Psoas muscle (tissue), 8 donors: ENCODE measurements around the gene KBTBD4. TPM values are rescaled to one million over a fixed set of nuclear protein-coding genes. Genes with fewer than 3 reads are reported as not detected.

Experiments used
- ATAC-seq, 4 donors: fragments of 200-7000 bp; cut with Tn5 transposase; one replicate each; pipeline ENCODE4 v1.9.1; 2020; ENCODE audit warnings: moderate library complexity in 3 of 4, mild to moderate bottlenecking in 2 of 4
- DNase-seq, 2 donors: peaks; one replicate each; pipeline ENCODE4 v3.0.0-alpha.2; 2020
- H3K27ac ChIP-seq: fragments of 200-600 bp; one replicate; pipeline ENCODE4 v1.8.0; 2022
- H3K27me3 ChIP-seq, 3 donors: fragments of 200-600 bp in 1 of 3; one replicate each; pipeline versions ENCODE4 v1.6.1 to v1.8.0; 2013 to 2022; ENCODE audit warnings: low read length in 2 of 3, mild to moderate bottlenecking in 2 of 3, moderate library complexity in 1 of 3; ENCODE audit not compliant: insufficient read depth in 3 of 3
- H3K36me3 ChIP-seq, 2 donors: fragments of 200-600 bp in 1 of 2; one replicate each; pipeline versions ENCODE4 v1.6.1 to v1.8.0; 2013 to 2022; ENCODE audit warnings: low read depth in 1 of 2, mild to moderate bottlenecking in 1 of 2, moderate library complexity in 1 of 2; ENCODE audit not compliant: insufficient read depth in 1 of 2
- H3K4me1 ChIP-seq: fragments of 200-600 bp; one replicate; pipeline ENCODE4 v1.8.0; 2022
- H3K4me3 ChIP-seq: fragments of 200-600 bp; one replicate; pipeline ENCODE4 v1.8.0; 2022; ENCODE audit warnings: mild to moderate bottlenecking
- H3K9me3 ChIP-seq: fragments of 200-600 bp; one replicate; pipeline ENCODE4 v1.8.0; 2022
- CTCF ChIP-seq: fragments of 200-600 bp; IDR thresholded peaks from one replicate; pipeline ENCODE4 v1.8.0; 2022; ENCODE audit warnings: antibody characterized with exemption
- WGBS, 3 donors: extraction: QIAGEN DNeasy Blood & Tissue Kit; methylation state at CpG; one replicate each; pipeline versions ENCODE4 v1.1.6 to v1.1.7; 2013; 5-methylcytosine and 5-hydroxymethylcytosine counted together
- intact Hi-C, 2 donors: fragments of 100-400 bp; cut with DNase I; formaldehyde crosslinking; loops; one replicate each; pipeline versions ENCODE4 v1.11.0 to v1.14.2; 2022
- polyA plus RNA-seq, 3 donors: library from polyadenylated mRNA; stranded (reverse); fragments of 200-250 nt; gene quantifications; one replicate each; pipeline ENCODE4 v1.2.3, GENCODE V29; 2013
- total RNA-seq, 4 donors: library from RNA; stranded (reverse); fragmentation: NEBNext Ultra II Directional in 2 of 4; extraction: Animal tissue kit (Norgen Biotek cat#: 25700) in 2 of 4; gene quantifications; one replicate each; pipeline versions ENCODE4 v1.2.1 to v1.2.4, GENCODE V29; 2021 to 2023
- donor health status: healthy with polysubstance abuse.
- donor health status: DM: no; HTN: no; CAD: no; lungs with moderate emphysema.
- donor health status: Bipolar disorder and iron deficiency.
- donor health status: healthy.
- donor health status: DM: yes; HTN: yes; CAD: no.
- donor health status: DM: no; HTN: no; CAD: no.
- donor health status: DM: no; HTN: no; CAD: no.
- donor health status: DM: yes; HTN: yes; CAD: no.

The KBTBD4 gene
- total and polyA plus RNA-seq, 7 donors: 12.0 to 23.1 (median 17.9) TPM

GRCh38 chr11:47586098-47586855 is 7.5 kb upstream of the KBTBD4 start, which contains the start of gene FAM180B:
FAM180B (plus strand) TSS chr11:47586678; CDS start chr11:47586769, 91 bp downstream.
- Histone ChIP-seq H3K4me1 (no peaks in the 10 kb centered on the region), H3K27me3 (peaks cover 0 to 19% (median 8%) of the 10 kb centered on the region in 3 donors), H3K27ac (no peak within 1 kb of the TSS), H3K9me3 (no peaks in the 10 kb centered on the region), H3K36me3 (peaks cover 16 to 45% of the 10 kb centered on the region in 2 donors), H3K4me3 (no peak within 1 kb of the TSS)
- intact Hi-C loops: no loop called here
- peak in 1 of 2 donors; percentile 36 for DNase-seq
- peak in 1 of 4 donors; percentile 14 for ATAC-seq
- TF ChIP-seq CTCF: no peak
- WGBS, 3 donors: 50 to 59% (median 52%) methylated on average over 12 of the region's 12 CpGs

GRCh38 chr11:47583844-47584243 is 5.1 kb upstream of the KBTBD4 start:
- no peak for ATAC-seq

GRCh38 chr11:47577460-47578041 is 1.2 kb downstream of the KBTBD4 start:
- intact Hi-C loops: no loop called here
- Histone ChIP-seq H3K4me3 (peak overlapping the region; percentile 100), H3K36me3 (peaks cover 10 to 78% of the 10 kb centered on the region in 2 donors), H3K9me3 (no peaks in the 10 kb centered on the region), H3K4me1 (peaks cover 39% of the 10 kb centered on the region), H3K27me3 (no peaks in the 10 kb centered on the region), H3K27ac (no peak overlapping the region)
- no peak for TF ChIP-seq CTCF
- WGBS, 3 donors: 60 to 67% (median 63%) methylated on average over 13 of the region's 13 CpGs
- DNase-seq (peak in 1 of 2 donors; percentile 7), ATAC-seq (no peak)

More at GRCh38 chr11:47583844-47584243, 5.1 kb upstream of the KBTBD4 start:
- no peaks in the 10 kb centered on the region for H3K9me3 ChIP-seq
- WGBS, 3 donors: 77 to 83% (median 79%) methylated on average over 5 of the region's 5 CpGs
- H3K4me1 ChIP-seq: peaks cover 9% of the 10 kb centered on the region
- H3K27me3 ChIP-seq: no peaks in the 10 kb centered on the region
- no peak overlapping the region for H3K27ac ChIP-seq
- H3K4me3 ChIP-seq: no peak overlapping the region
- DNase-seq: no peak
- intact Hi-C loops: no loop called here
- H3K36me3 ChIP-seq: peaks cover 16 to 58% of the 10 kb centered on the region in 2 donors
- TF ChIP-seq CTCF: no peak

- no peak for TF ChIP-seq CTCF
- H3K4me3 ChIP-seq: no peak overlapping the region
- H3K36me3 ChIP-seq: peaks cover 2 to 92% of the 10 kb centered on the region in 2 donors
- peaks cover 32% of the 10 kb centered on the region for H3K4me1 ChIP-seq
- DNase-seq: peak in 1 of 2 donors; percentile 29
- peak in 3 of 4 donors; percentile 23 to 57 (median 30) for ATAC-seq
- H3K9me3 ChIP-seq: no peaks in the 10 kb centered on the region
- intact Hi-C loops: no loop called here
- 54 to 73% (median 59%) methylated on average over 11 of the region's 11 CpGs for WGBS, 3 donors
- H3K27ac ChIP-seq: no peak overlapping the region
- H3K27me3 ChIP-seq: no peaks in the 10 kb centered on the region
Measured at GRCh38 chr11:47573321-47573720, 5.4 kb downstream of the KBTBD4 start.
